ENCODE results near the gene GATA5. TPM values are rescaled to one million over a fixed set of nuclear protein-coding genes. Genes with fewer than 3 reads are reported as not detected.
"Not testable (repeated sequence)": the region's sequence is repeated elsewhere in the genome, so short reads cannot be mapped to it uniquely, and the experiment has no call there.

GATA5 gene
- polyA plus RNA-seq, 1 donor = 40.9 TPM

DNA sequence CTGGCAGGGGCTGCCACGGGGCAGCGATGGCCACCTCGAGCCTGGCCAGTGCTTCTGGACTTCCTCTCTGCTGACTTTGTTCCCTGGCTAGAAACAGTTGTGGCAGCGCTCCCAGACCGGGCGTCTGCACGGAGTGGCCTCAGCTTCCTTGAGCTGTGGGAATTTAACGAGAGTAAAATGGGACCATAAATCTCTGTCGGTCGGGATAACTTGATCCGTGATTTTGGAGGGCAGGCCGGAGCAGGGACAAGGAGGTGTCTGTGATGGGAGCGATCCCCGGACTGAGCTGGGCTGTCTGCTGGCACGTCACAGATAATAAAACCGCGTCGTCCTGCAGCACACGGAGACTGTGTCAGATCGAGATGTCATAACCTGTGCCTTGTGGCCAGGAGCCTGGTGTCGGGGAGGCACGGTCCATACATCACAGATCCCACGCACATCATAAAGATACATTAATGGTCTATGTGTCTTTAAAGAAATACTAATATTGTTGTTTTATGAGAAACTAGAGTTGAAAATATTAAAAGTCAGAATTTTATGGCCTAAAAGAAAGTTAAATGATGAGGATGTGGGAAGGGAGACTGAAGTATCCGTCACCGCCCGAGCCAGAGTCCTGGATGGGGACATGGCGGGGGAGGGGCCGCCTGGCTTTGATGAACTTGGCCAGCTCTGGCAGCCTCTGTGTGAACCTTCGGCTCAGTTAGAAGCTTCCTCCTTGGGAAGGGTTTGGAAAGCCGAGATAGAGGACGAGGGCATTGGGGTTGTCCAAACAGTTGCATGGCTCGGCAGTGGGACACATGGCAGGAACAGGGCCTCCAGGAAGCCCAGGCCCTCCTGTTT is 41.9 kb downstream of the GATA5 start:
- Histone ChIP-seq H3K27ac (ENCODE audit: low read length) (no peak overlapping the region), H3K9me3 (ENCODE audit: control insufficient read depth, low read depth, low read length) (peaks cover 4% of the 10 kb centered on the region), H3K36me3 (ENCODE audit: control insufficient read depth, insufficient read depth, low read length) (no peaks in the 10 kb centered on the region), H3K4me3 (ENCODE audit: low read length) (no peak overlapping the region), H3K27me3 (ENCODE audit: control insufficient read depth, insufficient read depth, low read length) (no peaks in the 10 kb centered on the region), H3K4me1 (ENCODE audit: control insufficient read depth, insufficient read depth, low read length) (peaks cover 53% of the 10 kb centered on the region)
- WGBS (ENCODE audit: insufficient coverage, low lambda C conversion rate) = no CpG with 5 or more reads among the region's 32 CpGs
- peak in 1 of 2 donors; percentile 60 for DNase-seq

DNA sequence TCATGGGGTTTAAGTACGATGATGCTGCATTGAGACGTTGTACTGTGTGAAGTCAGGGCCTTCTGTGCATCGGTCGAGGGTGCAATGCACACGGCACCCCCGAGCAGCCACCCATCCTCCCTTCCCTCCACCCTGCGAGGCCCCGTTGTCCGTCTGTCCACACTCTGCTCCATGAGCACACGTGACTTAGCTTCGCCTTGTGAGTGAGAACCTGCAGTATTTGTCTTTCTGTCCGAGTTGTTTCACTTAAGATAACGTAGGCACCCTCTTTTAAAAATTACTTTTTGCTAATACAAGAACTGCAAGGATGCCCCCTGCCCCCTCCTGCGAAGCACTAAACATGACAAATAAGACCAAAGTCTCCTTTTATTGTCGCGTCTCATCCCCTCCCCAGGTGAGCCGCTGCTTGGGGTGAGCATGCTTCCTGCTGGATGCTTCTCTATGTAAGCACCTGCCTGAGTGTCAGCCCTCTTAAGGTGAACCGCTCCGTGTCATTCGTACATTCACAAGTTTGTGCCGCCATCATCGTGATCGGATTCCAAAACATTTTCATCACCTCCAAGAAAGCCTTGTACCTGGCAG is 44.8 kb downstream of the GATA5 start:
- Histone ChIP-seq H3K36me3 (ENCODE audit: control insufficient read depth, insufficient read depth, low read length) (no peaks in the 10 kb centered on the region), H3K4me3 (ENCODE audit: low read length) (no peak overlapping the region), H3K4me1 (ENCODE audit: control insufficient read depth, insufficient read depth, low read length) (peaks cover 81% of the 10 kb centered on the region), H3K27me3 (ENCODE audit: control insufficient read depth, insufficient read depth, low read length) (no peaks in the 10 kb centered on the region), H3K9me3 (ENCODE audit: control insufficient read depth, low read depth, low read length) (peaks cover under 1% of the 10 kb centered on the region), H3K27ac (ENCODE audit: low read length) (peak overlapping the region; percentile 89)
- DNase-seq = peak; percentile 93 to 98
- 15% methylated on average over 5 of the region's 23 CpGs for WGBS (ENCODE audit: insufficient coverage, low lambda C conversion rate)

DNA sequence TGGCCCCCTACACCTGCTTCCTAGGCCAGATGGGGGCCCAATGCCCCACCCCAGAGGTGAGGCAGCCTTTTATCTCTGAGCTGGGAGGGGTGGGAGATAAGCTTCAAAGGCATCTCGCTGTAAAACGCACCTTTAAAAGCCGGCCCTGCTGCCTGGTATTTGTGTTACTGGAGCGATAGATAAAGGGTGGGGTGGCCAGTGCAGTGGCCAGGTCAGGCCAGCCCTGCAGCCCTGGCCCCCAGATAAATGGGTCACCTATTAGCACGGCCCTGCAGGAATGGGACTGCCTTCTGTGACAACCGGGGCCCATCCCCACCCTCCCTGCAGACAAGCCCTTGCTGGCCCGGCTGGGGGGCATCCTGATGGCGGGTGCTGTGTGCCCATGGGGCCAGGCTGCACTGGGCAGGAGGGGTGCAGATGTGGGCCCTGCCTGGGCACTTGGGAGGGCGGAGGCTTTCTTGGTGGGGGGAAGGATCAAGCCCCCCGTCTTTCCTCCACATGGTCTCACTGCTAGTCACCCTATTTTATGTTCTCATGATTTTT is 45.4 kb downstream of the GATA5 start:
- WGBS (ENCODE audit: insufficient coverage, low lambda C conversion rate) = no CpG with 5 or more reads among the region's 10 CpGs
- no peaks in the 10 kb centered on the region for H3K9me3 ChIP-seq (ENCODE audit: control insufficient read depth, low read depth, low read length)
- H3K27me3 ChIP-seq (ENCODE audit: control insufficient read depth, insufficient read depth, low read length) = no peaks in the 10 kb centered on the region
- DNase-seq = peak; percentile 91 to 95
- no peaks in the 10 kb centered on the region for H3K36me3 ChIP-seq (ENCODE audit: control insufficient read depth, insufficient read depth, low read length)
- peaks cover 82% of the 10 kb centered on the region for H3K4me1 ChIP-seq (ENCODE audit: control insufficient read depth, insufficient read depth, low read length)
- no peak overlapping the region for H3K4me3 ChIP-seq (ENCODE audit: low read length)
- peak overlapping the region; percentile 89 for H3K27ac ChIP-seq (ENCODE audit: low read length)

DNA sequence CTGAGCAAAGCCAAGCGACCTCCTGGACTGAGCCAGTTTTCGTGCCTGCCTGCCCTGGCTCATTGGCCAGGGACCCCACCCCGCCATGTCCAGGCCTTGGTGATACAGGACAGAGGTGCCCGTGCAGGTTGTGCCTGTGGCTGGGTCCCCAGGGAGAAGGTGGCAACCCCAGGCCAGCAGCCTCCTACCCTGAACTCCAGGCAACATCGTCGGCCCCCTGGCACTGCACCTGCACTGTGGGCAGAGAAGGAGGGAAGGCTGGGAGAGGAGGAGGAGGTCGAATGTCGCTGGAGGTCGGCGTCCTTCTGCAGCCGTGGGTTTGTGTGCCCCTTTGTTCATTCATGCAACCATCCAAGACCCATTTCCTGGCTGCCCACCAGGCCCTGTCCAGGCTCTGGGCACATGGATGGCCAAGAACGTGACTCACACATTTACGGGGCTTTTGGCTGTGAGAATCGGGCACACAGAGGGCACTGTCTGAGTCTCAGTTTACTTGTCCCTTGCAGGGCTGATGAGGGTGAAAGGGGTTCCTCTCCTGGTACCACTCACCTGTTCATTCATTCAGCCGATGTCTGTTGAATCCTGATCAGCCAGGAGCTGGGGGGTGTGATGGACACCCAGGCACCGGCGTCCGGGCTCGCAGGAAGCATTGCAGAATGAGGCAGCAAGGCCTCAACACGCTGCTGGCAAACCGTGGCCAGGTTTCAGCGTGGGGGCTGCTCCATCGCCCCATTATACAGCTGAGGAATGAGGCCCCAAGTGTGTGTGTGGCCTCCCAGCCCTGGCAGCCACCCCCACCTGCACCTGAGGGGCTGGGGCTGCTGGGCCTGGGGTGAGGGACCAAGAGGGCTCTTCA is 46.1 kb downstream of the GATA5 start:
- peak overlapping the region; percentile 2 for H3K4me3 ChIP-seq (ENCODE audit: low read length)
- peaks cover 87% of the 10 kb centered on the region for H3K4me1 ChIP-seq (ENCODE audit: control insufficient read depth, insufficient read depth, low read length)
- H3K9me3 ChIP-seq (ENCODE audit: control insufficient read depth, low read depth, low read length) = no peaks in the 10 kb centered on the region
- DNase-seq = no peak
- no peaks in the 10 kb centered on the region for H3K36me3 ChIP-seq (ENCODE audit: control insufficient read depth, insufficient read depth, low read length)
- peak overlapping the region; percentile 89 for H3K27ac ChIP-seq (ENCODE audit: low read length)
- WGBS (ENCODE audit: insufficient coverage, low lambda C conversion rate) = no CpG with 5 or more reads among the region's 23 CpGs
- H3K27me3 ChIP-seq (ENCODE audit: control insufficient read depth, insufficient read depth, low read length) = no peaks in the 10 kb centered on the region

DNA sequence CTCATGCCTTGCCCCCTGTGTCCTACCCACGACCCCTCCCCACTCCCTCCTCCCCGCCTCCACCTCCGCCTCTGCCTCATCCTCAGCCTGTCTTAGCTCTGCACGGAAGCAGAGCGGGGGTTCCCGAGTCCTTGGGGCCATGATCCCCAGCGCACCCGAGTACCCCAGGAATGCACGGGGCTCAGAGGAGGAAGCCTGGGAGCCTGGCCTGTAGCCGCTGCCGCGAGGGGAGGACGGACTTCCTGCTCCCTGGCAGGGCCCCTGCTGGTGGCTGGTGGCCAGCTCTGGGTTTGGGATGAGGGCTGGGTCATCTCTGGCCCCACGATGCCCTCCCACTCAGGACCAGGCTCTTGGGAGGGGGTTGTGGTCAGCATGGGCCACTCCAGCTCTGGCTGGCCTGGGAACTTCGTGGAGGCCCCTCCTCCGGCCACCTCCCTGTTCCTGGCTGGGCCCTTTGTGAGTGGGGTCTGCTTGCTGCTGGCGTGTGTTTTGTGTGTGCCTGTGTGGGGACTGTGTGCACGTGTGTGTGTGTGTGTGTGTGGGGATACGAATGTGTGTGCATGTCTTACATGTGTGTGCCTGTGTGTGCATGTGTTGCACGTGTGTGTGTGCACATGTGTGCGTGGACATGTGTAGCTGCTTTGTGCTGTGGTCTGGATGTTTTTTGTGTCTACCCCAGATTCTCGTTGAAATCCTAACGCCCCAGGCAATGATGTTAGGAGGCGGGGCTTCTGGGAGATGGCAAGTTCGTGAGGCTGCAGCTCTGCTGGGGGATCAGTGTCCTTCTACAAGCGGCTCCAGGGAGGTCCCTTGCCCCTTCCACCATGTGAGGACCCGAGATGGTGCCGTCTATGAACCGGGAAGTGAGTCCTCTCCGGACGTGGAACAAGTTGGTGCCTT is 47.1 kb downstream of the GATA5 start:
- no peak overlapping the region for H3K4me3 ChIP-seq (ENCODE audit: low read length)
- H3K9me3 ChIP-seq (ENCODE audit: control insufficient read depth, low read depth, low read length) = no peaks in the 10 kb centered on the region
- H3K27me3 ChIP-seq (ENCODE audit: control insufficient read depth, insufficient read depth, low read length) = no peaks in the 10 kb centered on the region
- H3K36me3 ChIP-seq (ENCODE audit: control insufficient read depth, insufficient read depth, low read length) = no peaks in the 10 kb centered on the region
- peak overlapping the region; percentile 89 for H3K27ac ChIP-seq (ENCODE audit: low read length)
- DNase-seq = peak in 1 of 2 donors; percentile 61
- peaks cover 88% of the 10 kb centered on the region for H3K4me1 ChIP-seq (ENCODE audit: control insufficient read depth, insufficient read depth, low read length)
- WGBS (ENCODE audit: insufficient coverage, low lambda C conversion rate) = 33% methylated on average over 3 of the region's 31 CpGs

DNA sequence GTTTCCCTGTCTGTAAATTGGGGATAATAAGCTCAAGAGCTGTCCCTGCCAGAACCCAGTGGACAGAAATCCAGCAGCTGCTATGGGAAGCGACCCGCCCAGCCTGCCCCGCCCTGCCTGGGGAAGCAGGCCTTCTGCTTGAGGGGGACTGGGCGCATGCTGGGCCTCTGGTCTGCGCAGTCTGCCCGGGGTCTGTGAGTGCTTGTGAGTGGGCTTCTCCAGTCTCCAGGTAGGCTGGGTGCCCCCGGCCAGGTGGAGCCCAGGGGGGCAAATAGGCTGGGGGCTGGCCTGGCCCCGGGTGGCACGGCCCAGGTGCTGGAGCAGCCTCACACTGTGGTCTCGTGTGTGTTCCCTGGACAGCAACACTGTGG is 47.8 kb downstream of the GATA5 start:
- peak in 1 of 2 donors; percentile 59 for DNase-seq
- Histone ChIP-seq H3K4me1 (ENCODE audit: control insufficient read depth, insufficient read depth, low read length) (peaks cover 88% of the 10 kb centered on the region), H3K9me3 (ENCODE audit: control insufficient read depth, low read depth, low read length) (no peaks in the 10 kb centered on the region), H3K27me3 (ENCODE audit: control insufficient read depth, insufficient read depth, low read length) (no peaks in the 10 kb centered on the region), H3K27ac (ENCODE audit: low read length) (peak overlapping the region; percentile 89), H3K36me3 (ENCODE audit: control insufficient read depth, insufficient read depth, low read length) (no peaks in the 10 kb centered on the region), H3K4me3 (ENCODE audit: low read length) (no peak overlapping the region)
- WGBS (ENCODE audit: insufficient coverage, low lambda C conversion rate) = no CpG with 5 or more reads among the region's 10 CpGs

DNA sequence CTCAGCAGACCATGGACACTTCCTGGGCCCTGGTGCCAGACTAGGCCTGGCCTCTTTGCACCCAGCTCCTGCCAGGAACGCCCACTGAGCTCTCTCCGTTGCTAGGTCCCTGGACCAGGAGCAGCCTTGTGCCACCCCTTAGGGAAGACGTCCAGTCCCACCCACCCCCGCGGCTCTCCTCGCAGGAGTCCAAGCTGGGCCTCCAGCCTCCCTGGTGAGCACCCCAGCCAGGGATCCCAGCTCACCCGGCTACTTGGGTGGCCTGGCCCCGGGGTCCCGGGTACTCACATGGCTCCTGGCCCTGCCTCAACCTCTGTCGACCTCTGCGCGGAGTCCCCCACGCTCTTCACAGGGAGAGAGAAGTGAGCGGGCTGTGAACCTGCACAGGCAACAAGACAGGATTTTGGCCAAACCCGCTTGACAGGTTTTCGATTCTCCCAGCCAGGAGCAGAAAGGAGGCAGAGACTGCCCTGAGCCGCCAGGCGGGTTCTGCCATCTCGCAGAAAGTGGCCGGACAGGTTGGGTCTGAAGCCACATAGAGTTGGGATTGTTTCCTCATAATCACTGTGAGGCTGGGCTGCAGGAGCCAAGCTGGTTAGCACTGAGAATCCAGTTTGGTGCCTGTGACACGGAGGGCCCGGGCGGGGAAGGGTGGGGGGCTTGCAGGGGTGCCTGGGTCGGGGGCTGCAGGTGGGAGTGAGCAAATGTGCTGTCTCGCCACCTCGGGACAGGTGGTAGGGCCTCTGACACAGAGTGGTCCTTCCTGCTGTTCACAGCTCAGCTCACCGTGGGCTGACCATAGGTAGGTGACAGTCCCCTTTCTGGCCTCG is 48.4 kb downstream of the GATA5 start, which contains the start of gene RBBP8NL:
RBBP8NL (minus strand) TSS at position 368 of the 830 bp plus-strand sequence. CDS start 7,892 bp downstream, outside the sequence.
- no peaks in the 10 kb centered on the region for H3K36me3 ChIP-seq (ENCODE audit: control insufficient read depth, insufficient read depth, low read length)
- no peaks in the 10 kb centered on the region for H3K27me3 ChIP-seq (ENCODE audit: control insufficient read depth, insufficient read depth, low read length)
- peaks cover 87% of the 10 kb centered on the region for H3K4me1 ChIP-seq (ENCODE audit: control insufficient read depth, insufficient read depth, low read length)
- peak within 1 kb of the TSS; percentile 89 for H3K27ac ChIP-seq (ENCODE audit: low read length)
- WGBS (ENCODE audit: insufficient coverage, low lambda C conversion rate) = no CpG with 5 or more reads among the region's 28 CpGs
- peak within 1 kb of the TSS; percentile 22 for H3K4me3 ChIP-seq (ENCODE audit: low read length)
- H3K9me3 ChIP-seq (ENCODE audit: control insufficient read depth, low read depth, low read length) = no peaks in the 10 kb centered on the region
- peak; percentile 82 to 93 for DNase-seq

DNA sequence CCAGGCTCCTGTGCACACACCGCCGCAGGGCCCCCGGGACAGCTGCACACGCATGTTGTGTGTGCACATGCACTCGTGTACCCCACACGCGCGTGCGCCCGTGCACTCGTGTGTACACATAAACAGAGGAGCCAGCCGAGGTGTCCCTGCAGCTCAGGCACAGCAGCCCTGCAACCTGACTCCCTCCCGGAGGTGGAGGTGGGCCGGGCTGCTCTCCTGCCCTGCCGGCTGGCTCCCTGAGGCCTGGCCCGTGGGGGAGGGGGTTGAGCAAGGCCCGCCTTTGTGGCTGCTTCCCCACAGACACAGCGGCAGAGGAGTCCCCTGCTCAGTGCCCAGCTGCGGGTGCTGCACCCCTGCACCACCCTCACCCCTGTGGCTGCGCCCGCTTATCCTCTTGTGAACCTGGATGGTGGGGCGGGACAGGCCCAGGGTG is 49.1 kb downstream of the GATA5 start:
- no peaks in the 10 kb centered on the region for H3K9me3 ChIP-seq (ENCODE audit: control insufficient read depth, low read depth, low read length)
- H3K4me1 ChIP-seq (ENCODE audit: control insufficient read depth, insufficient read depth, low read length) = peaks cover 80% of the 10 kb centered on the region
- no CpG with 5 or more reads among the region's 22 CpGs for WGBS (ENCODE audit: insufficient coverage, low lambda C conversion rate)
- H3K27me3 ChIP-seq (ENCODE audit: control insufficient read depth, insufficient read depth, low read length) = no peaks in the 10 kb centered on the region
- DNase-seq = peak in 1 of 2 donors; percentile 76
- H3K4me3 ChIP-seq (ENCODE audit: low read length) = peak overlapping the region; percentile 22
- H3K27ac ChIP-seq (ENCODE audit: low read length) = peak overlapping the region; percentile 89
- H3K36me3 ChIP-seq (ENCODE audit: control insufficient read depth, insufficient read depth, low read length) = no peaks in the 10 kb centered on the region

DNA sequence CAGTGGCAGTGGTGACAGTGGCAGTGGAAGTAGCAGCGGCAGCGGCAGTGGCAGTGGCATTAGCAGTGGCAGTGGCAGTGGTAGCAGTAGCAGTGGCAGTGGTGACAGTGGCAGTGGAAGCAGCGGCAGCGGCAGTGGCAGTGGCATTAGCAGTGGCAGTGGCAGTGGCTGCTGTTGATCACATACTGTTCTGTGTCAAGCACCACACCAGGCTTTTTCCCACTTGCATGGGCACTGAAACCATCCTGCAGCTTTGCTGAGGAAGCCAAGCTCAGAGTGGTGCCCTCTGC is 49.8 kb downstream of the GATA5 start:
- H3K4me3 ChIP-seq (ENCODE audit: low read length); DNase-seq; H3K27me3 ChIP-seq (ENCODE audit: control insufficient read depth, insufficient read depth, low read length); H3K36me3 ChIP-seq (ENCODE audit: control insufficient read depth, insufficient read depth, low read length); H3K27ac ChIP-seq (ENCODE audit: low read length); H3K9me3 ChIP-seq (ENCODE audit: control insufficient read depth, low read depth, low read length): not testable (repeated sequence)
- H3K4me1 ChIP-seq (ENCODE audit: control insufficient read depth, insufficient read depth, low read length) = peaks cover 77% of the 10 kb centered on the region
- WGBS (ENCODE audit: insufficient coverage, low lambda C conversion rate) = no CpG with 5 or more reads among the region's 4 CpGs

Measured in large intestine (tissue), 3 donors.